C4-2B (cell line): ENCODE results near the gene URI1.

ENCODE experiments used
- CTCF ChIP-seq: fragments of 450-650 bp; conservative IDR thresholded peaks from 2 replicates; pipeline ENCODE4 v1.5.1; 2017; ENCODE audit warnings: mild to moderate bottlenecking
- ZFX ChIP-seq: fragments of 450-650 bp; IDR thresholded peaks from 2 replicates; pipeline ENCODE4 v1.6.1; 2017

DNA sequence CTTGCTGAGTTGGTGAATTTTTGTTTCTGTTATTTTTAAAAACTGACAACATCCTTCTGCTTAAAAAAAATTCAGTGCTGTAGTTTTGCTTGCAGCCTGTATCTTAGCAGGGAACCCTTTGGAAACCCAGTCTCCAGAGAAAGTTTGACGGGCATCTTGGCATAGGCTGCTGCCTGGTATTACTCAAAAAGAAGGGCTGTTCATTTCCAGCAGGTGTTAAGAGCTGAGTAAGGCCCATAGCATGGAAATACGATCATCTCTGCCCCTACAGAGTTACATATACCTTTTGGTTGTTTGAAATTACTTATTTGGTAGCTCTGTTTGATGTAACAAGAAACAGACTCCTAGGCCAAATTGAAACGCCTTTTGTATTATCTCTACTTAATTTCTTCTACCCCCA, 41.5 kb downstream of the URI1 start:
- TF ChIP-seq CTCF (no peak), ZFX (no peak)
